Parathyroid adenoma (tissue), 2 donors: ENCODE data around the gene PRUNE2.

ENCODE experiments used
- H2AFZ ChIP-seq: fragments of 300-600 bp; sonication (generic); one replicate; pipeline ENCODE4 v1.7.0; 2017; ENCODE audit warnings: antibody characterized with exemption, mild to moderate bottlenecking
- H3K27ac ChIP-seq: fragments of 300-600 bp; sonication (generic); one replicate; pipeline ENCODE4 v1.7.0; 2017
- H3K27me3 ChIP-seq: fragments of 300-600 bp; sonication (generic); one replicate; pipeline ENCODE4 v1.7.0; 2017; ENCODE audit warnings: low read length; ENCODE audit not compliant: control insufficient read depth, insufficient read depth
- H3K36me3 ChIP-seq: fragments of 300-600 bp; sonication (generic); one replicate; pipeline ENCODE4 v1.7.0; 2017; ENCODE audit warnings: low read length; ENCODE audit not compliant: control insufficient read depth, insufficient read depth
- H3K4me1 ChIP-seq: fragments of 300-600 bp; sonication (generic); one replicate; pipeline ENCODE4 v1.7.0; 2017; ENCODE audit warnings: control low read depth
- H3K4me2 ChIP-seq: fragments of 300-600 bp; sonication (generic); one replicate; pipeline ENCODE4 v1.7.0; 2017; ENCODE audit warnings: low read length
- H3K4me3 ChIP-seq: fragments of 300-600 bp; sonication (generic); one replicate; pipeline ENCODE4 v1.7.0; 2017; ENCODE audit warnings: low read depth, low read length
- H3K79me2 ChIP-seq: fragments of 300-600 bp; sonication (generic); one replicate; pipeline ENCODE4 v1.7.0; 2017; ENCODE audit warnings: control low read depth
- H3K9ac ChIP-seq: fragments of 300-600 bp; sonication (generic); one replicate; pipeline ENCODE4 v1.7.0; 2017; ENCODE audit warnings: mild to moderate bottlenecking
- H3K9me3 ChIP-seq: fragments of 300-600 bp; sonication (generic); one replicate; pipeline ENCODE4 v1.7.0; 2017; ENCODE audit warnings: low read length; ENCODE audit not compliant: control insufficient read depth
- TF ChIP-seq, protein P1 (sequence below): fragments of 300-600 bp; sonication (generic); IDR thresholded peaks from one replicate; pipeline ENCODE4 v1.7.0; 2017; ENCODE audit warnings: antibody characterized with exemption, mild to moderate bottlenecking
- donor health status: primary hyperparathyroidism.

PRUNE2 gene

DNA sequence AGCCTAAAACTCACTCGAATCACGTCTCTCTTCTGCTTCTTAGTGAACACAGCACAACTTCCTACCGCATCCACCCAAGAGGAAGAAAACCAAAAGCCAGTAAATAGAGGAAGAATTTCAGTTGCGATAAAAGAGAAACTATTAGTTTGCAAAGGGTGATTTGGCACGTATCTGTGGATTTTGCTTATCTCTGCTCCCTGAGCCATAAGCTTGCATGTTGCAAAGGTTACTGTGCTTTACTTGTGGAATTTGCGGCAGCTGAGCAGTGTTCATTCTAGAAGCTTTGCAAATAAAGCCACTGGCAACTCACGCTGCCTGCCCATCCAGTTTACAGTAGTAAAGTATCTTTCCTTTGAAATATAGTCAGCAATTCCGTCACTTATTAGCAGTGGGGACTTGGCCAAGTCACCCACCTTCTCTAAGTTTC, 290.7 kb downstream of the PRUNE2 start:
- Histone ChIP-seq H3K79me2 (no peaks in the 10 kb centered on the region), H3K4me2 (peak overlapping the region; percentile 29), H3K9me3 (no peaks in the 10 kb centered on the region), H3K36me3 (no peaks in the 10 kb centered on the region), H3K27ac (no peak overlapping the region), H3K4me1 (peaks cover 20% of the 10 kb centered on the region), H3K9ac (no peak overlapping the region), H2AFZ (peak overlapping the region; percentile 35), H3K27me3 (no peaks in the 10 kb centered on the region), H3K4me3 (no peak overlapping the region)
- TF ChIP-seq, protein P1, sequence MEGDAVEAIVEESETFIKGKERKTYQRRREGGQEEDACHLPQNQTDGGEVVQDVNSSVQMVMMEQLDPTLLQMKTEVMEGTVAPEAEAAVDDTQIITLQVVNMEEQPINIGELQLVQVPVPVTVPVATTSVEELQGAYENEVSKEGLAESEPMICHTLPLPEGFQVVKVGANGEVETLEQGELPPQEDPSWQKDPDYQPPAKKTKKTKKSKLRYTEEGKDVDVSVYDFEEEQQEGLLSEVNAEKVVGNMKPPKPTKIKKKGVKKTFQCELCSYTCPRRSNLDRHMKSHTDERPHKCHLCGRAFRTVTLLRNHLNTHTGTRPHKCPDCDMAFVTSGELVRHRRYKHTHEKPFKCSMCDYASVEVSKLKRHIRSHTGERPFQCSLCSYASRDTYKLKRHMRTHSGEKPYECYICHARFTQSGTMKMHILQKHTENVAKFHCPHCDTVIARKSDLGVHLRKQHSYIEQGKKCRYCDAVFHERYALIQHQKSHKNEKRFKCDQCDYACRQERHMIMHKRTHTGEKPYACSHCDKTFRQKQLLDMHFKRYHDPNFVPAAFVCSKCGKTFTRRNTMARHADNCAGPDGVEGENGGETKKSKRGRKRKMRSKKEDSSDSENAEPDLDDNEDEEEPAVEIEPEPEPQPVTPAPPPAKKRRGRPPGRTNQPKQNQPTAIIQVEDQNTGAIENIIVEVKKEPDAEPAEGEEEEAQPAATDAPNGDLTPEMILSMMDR: no peak

DNA sequence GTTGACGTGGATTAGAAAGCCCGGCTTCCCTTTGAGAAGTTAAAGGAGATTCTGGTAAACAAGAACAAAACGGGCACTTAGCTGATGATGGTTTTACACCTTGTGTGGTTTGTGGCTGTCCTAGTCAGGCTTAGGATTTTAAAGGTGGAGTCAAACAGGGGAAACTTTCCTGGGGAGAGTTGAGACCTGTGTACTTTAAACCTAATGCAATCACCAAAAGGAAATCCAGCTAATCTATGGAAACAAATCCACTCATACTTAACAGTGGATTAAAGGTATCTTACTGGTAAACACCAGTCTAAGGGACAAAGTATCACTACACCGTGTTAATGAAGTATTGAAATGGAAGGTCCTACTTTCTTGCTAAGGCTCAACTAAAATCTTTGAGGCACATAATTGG, 291.9 kb downstream of the PRUNE2 start:
- TF ChIP-seq, protein P1: no peak
- Histone ChIP-seq H3K9ac (no peak overlapping the region), H3K79me2 (no peaks in the 10 kb centered on the region), H3K27me3 (no peaks in the 10 kb centered on the region), H3K27ac (no peak overlapping the region), H3K4me2 (no peak overlapping the region), H3K4me3 (no peak overlapping the region), H3K4me1 (peaks cover 15% of the 10 kb centered on the region), H2AFZ (no peak overlapping the region), H3K9me3 (no peaks in the 10 kb centered on the region), H3K36me3 (no peaks in the 10 kb centered on the region)

DNA sequence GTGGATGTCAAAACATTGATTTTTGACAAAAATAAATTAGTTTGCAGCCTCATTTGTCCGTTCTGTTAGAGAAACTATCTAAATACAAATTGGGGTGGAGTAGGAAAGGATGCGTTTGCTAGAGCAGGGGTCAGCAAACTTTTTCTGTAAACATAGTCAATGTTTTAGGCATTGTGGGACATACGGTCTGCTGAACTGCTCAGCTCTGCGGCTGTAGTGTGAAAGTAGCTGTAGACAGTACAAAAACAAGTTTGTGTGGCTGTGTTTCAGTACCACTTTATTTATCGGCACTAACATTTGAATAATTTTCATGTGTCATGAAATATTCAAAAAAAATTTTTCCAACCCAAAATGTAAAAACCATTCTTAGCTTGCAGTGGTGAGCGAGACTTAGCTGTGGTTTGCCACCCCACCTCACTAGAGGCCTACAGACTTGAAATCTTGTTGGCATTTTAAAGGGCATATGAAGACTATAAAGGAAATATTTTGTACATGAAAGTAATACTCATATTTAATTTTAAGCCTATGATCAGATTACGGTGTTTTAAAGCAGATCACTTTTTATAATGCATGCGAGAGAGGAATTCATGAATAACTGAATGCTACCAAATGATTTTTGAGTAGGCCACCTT, 292.6 kb downstream of the PRUNE2 start:
- TF ChIP-seq, protein P1: no peak
- Histone ChIP-seq H3K36me3 (no peaks in the 10 kb centered on the region), H2AFZ (no peak overlapping the region), H3K4me2 (no peak overlapping the region), H3K9ac (no peak overlapping the region), H3K9me3 (no peaks in the 10 kb centered on the region), H3K4me3 (no peak overlapping the region), H3K27ac (peak overlapping the region; percentile 42), H3K4me1 (peaks cover 8% of the 10 kb centered on the region), H3K27me3 (no peaks in the 10 kb centered on the region), H3K79me2 (no peaks in the 10 kb centered on the region)

DNA sequence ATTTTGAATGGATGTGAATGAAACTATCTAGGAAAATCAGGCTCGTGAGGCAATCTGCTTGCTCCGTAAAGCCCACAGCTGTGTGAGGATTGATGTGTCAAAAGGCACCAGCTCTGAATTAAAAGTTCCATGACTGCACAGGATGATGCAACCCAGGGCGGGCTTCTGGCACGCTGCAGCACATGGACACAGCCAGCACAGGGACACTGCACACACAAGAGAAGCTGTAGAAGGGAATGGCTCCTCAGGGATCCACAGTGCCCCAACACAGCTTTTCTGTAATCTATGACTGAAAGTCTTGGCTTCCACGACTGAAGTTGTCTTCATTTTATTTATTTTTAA, 295.9 kb downstream of the PRUNE2 start:
- TF ChIP-seq, protein P1: no peak
- H3K9me3 ChIP-seq: no peaks in the 10 kb centered on the region
- H3K4me3 ChIP-seq: no peak overlapping the region
- H3K4me2 ChIP-seq: peak overlapping the region; percentile 6
- peak overlapping the region; percentile 8 for H3K27ac ChIP-seq
- no peaks in the 10 kb centered on the region for H3K36me3 ChIP-seq
- peaks cover 6% of the 10 kb centered on the region for H3K4me1 ChIP-seq
- H3K9ac ChIP-seq: no peak overlapping the region
- H3K27me3 ChIP-seq: no peaks in the 10 kb centered on the region
- no peak overlapping the region for H2AFZ ChIP-seq
- no peaks in the 10 kb centered on the region for H3K79me2 ChIP-seq

DNA sequence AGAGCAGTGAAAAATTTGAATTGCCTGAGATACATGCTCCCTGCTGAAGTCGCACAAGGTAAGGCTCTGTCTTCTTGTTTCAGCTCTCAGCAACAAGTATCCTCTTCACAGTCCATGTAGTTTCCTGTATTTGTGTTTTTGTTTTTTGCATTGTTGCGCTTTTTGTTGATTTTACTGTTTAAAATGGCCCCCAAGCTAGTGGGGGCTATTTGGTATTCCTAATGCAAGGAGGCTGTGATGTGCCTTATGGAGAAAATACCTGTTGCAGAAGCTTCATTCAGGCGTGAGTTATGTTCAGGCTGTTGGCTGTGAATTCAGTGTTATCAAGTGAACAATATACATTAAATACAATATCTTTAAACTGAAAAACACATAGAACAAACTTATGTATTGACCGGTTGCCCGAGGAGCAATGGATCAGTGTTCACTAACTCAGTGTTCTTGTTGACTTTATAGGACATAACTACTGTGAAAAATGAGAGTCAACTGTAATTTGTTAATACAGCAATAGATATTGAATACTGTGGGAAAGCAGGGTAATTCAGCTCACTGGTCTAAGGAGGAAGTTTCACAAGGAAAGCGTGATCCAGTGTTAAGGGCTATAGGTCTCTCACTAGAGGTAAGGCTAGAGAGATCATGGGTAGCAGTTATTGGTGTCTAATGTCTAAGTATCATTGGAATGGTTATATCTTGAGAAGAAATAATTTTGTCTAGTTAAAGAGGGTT, 296.5 kb downstream of the PRUNE2 start:
- H3K4me2 ChIP-seq: no peak overlapping the region

More for the DNA sequence above, 296.5 kb downstream of the PRUNE2 start:
- no peaks in the 10 kb centered on the region for H3K79me2 ChIP-seq
- H2AFZ ChIP-seq: no peak overlapping the region
- H3K27me3 ChIP-seq: no peaks in the 10 kb centered on the region
- TF ChIP-seq, protein P1: no peak
- H3K36me3 ChIP-seq: no peaks in the 10 kb centered on the region
- peaks cover 6% of the 10 kb centered on the region for H3K4me1 ChIP-seq
- peak overlapping the region; percentile 8 for H3K27ac ChIP-seq
- H3K4me3 ChIP-seq: no peak overlapping the region
- H3K9ac ChIP-seq: no peak overlapping the region
- no peaks in the 10 kb centered on the region for H3K9me3 ChIP-seq
